RWPE2 (cell line): Measurements from ENCODE around the gene TIA1.

Experiments
- ATAC-seq: fragments of 200-7000 bp; cut with Tn5 transposase; 3 replicates; pipeline ENCODE4 v1.9.1; 2021; ENCODE audit warnings: low read depth
- DNase-seq: peaks from one replicate; pipeline ENCODE4 v3.0.0-alpha.2; 2020; ENCODE audit warnings: low spot score
- H3K27ac ChIP-seq: fragments of 450-650 bp; 2 replicates; pipeline ENCODE4 v1.5.1; 2017; ENCODE audit warnings: mild to moderate bottlenecking; ENCODE audit not compliant: poor library complexity, severe bottlenecking
- H3K27me3 ChIP-seq: fragments of 250-450 bp; sonication (Bioruptor Pico); 2 replicates; pipeline ENCODE4 v1.5.1; 2021; ENCODE audit warnings: mild to moderate bottlenecking, moderate library complexity; ENCODE audit not compliant: insufficient read depth, poor library complexity, severe bottlenecking
- H3K36me3 ChIP-seq: fragments of 250-450 bp; sonication (Bioruptor Pico); 2 replicates; pipeline ENCODE4 v1.5.1; 2020; ENCODE audit warnings: low read depth, mild to moderate bottlenecking, moderate library complexity
- H3K4me1 ChIP-seq: fragments of 250-450 bp; sonication (Bioruptor Pico); 2 replicates; pipeline ENCODE4 v1.5.1; 2021; ENCODE audit warnings: mild to moderate bottlenecking, moderate library complexity; ENCODE audit not compliant: insufficient read depth, poor library complexity, severe bottlenecking
- H3K4me3 ChIP-seq: fragments of 250-450 bp; sonication (Bioruptor Pico); 2 replicates; pipeline ENCODE4 v1.5.1; 2021; ENCODE audit warnings: mild to moderate bottlenecking, moderate library complexity; ENCODE audit not compliant: severe bottlenecking
- H3K9me3 ChIP-seq: fragments of 250-450 bp; sonication (Bioruptor Pico); 2 replicates; pipeline ENCODE4 v1.5.1; 2021; ENCODE audit warnings: mild to moderate bottlenecking, moderate library complexity; ENCODE audit not compliant: severe bottlenecking
- TF ChIP-seq, protein P1 (sequence below): fragments of 450-650 bp; IDR thresholded peaks from one replicate; pipeline ENCODE4 v1.5.1; 2017; ENCODE audit warnings: mild to moderate bottlenecking, moderate library complexity; ENCODE audit not compliant: poor library complexity, severe bottlenecking

The TIA1 gene

DNA sequence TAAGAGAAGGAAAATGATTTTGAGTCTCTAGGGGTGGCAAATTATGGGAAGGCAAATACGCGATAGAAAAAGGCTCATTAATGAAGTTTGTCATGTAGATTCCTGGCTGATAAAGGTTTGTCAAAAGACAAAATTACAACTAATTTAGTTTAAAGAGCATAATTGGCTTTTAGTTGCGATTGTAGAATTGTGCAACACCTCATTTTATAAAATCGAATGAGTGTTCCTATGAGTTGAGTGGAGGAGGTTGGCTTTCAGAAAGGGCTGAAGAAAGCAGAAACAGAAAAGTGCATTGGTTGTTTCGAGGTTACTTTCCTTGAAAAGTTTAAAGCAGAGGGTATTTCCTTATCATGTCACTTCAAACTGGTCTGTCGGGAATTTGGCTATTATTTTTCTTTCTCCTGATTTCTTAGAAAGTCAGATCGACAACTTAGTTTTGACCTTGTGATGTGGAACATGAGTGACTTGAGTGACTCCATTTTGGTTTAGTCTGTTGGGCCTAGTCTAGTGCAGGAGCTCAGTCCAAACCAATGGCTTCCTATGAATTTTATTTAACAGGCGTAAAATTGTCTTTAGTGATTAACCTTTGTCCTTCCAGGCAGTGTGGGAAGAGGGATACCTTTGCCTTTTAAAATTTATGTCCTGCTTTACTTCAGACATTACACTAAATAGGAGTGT is 7.3 kb upstream of the TIA1 start:
- no peaks in the 10 kb centered on the region for H3K9me3 ChIP-seq
- H3K36me3 ChIP-seq = peaks cover under 1% of the 10 kb centered on the region; the same call in 1 of the 2 replicates
- no peak overlapping the region for H3K27ac ChIP-seq
- ATAC-seq = no peak
- H3K27me3 ChIP-seq = no peaks in the 10 kb centered on the region
- no peaks in the 10 kb centered on the region for H3K4me1 ChIP-seq
- no peak overlapping the region for H3K4me3 ChIP-seq
- DNase-seq = no peak
- TF ChIP-seq, protein P1, sequence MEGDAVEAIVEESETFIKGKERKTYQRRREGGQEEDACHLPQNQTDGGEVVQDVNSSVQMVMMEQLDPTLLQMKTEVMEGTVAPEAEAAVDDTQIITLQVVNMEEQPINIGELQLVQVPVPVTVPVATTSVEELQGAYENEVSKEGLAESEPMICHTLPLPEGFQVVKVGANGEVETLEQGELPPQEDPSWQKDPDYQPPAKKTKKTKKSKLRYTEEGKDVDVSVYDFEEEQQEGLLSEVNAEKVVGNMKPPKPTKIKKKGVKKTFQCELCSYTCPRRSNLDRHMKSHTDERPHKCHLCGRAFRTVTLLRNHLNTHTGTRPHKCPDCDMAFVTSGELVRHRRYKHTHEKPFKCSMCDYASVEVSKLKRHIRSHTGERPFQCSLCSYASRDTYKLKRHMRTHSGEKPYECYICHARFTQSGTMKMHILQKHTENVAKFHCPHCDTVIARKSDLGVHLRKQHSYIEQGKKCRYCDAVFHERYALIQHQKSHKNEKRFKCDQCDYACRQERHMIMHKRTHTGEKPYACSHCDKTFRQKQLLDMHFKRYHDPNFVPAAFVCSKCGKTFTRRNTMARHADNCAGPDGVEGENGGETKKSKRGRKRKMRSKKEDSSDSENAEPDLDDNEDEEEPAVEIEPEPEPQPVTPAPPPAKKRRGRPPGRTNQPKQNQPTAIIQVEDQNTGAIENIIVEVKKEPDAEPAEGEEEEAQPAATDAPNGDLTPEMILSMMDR = no peak

DNA sequence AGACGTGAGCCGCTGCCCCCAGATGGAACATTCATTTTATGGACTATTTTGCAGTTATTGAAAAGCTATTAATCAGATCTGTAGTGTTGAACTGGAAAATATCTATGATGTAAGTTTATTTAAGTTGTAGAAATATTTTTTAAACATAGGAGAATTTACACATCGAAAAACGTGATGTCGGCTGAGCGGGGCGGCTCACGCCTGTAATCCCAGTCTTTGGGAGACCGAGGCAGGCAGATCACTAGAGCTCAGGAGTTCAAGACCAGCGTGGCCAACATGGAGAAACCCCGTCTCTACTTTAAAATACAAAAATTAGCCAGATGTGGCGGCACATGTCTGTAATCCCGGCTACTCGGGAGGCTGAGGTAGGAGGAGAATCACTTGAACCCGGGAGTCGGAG is 2.0 kb upstream of the TIA1 start:
- peaks cover 9% of the 10 kb centered on the region; the same call in 1 of the 2 replicates for H3K36me3 ChIP-seq
- H3K9me3 ChIP-seq = no peaks in the 10 kb centered on the region
- H3K4me3 ChIP-seq = no peak overlapping the region
- H3K27me3 ChIP-seq = no peaks in the 10 kb centered on the region
- peaks cover 7% of the 10 kb centered on the region for H3K4me1 ChIP-seq
- no peak for ATAC-seq
- H3K27ac ChIP-seq = no peak overlapping the region
- no peak for DNase-seq
- TF ChIP-seq, protein P1 = no peak

DNA sequence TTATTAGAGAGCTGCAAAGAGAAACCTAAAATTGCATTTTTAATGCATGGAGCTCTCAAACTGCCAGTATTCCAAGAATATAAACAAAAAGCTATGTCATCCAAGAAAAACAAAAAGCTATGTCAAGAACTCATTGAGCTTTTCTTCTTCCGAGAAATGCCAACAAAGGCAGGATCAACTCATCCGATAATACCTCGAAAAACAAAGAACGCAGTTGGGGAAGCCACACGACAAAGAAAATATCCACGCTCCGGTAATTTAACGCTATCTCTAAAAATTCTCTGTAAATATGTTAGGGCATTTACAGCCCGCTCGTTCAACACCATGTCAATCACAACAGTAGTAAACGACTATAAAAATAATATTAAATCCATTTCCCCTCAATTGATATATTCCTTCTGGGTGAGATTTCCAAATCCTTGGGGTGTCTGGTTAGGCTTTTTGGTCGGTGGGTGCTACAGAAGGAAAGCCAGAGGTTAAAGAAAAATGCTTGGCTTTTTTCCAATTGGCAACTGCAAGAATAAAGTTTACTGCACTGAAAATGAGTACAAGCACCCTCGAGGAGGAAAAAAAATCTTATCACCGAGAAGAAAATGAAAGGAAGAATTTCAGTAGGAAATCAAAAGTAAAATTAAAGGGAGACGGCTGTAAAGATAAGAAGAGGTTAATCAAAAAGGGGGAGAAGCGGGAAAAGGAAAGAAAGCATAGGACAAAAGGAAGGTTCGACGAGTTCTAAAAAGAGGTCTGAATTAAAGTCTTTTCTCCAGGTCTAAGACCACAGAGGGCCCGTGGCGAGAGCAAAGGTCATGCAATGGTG is 856 bp downstream of the TIA1 start:
- DNase-seq = no peak
- peaks cover 7% of the 10 kb centered on the region for H3K4me1 ChIP-seq
- no peaks in the 10 kb centered on the region for H3K9me3 ChIP-seq
- no peak for ATAC-seq
- H3K27me3 ChIP-seq = no peaks in the 10 kb centered on the region
- TF ChIP-seq, protein P1 = no peak
- H3K36me3 ChIP-seq = peaks cover 19% of the 10 kb centered on the region; the same call in 1 of the 2 replicates
- peak overlapping the region; percentile 89 for H3K27ac ChIP-seq
- H3K4me3 ChIP-seq = peak overlapping the region; percentile 90

DNA sequence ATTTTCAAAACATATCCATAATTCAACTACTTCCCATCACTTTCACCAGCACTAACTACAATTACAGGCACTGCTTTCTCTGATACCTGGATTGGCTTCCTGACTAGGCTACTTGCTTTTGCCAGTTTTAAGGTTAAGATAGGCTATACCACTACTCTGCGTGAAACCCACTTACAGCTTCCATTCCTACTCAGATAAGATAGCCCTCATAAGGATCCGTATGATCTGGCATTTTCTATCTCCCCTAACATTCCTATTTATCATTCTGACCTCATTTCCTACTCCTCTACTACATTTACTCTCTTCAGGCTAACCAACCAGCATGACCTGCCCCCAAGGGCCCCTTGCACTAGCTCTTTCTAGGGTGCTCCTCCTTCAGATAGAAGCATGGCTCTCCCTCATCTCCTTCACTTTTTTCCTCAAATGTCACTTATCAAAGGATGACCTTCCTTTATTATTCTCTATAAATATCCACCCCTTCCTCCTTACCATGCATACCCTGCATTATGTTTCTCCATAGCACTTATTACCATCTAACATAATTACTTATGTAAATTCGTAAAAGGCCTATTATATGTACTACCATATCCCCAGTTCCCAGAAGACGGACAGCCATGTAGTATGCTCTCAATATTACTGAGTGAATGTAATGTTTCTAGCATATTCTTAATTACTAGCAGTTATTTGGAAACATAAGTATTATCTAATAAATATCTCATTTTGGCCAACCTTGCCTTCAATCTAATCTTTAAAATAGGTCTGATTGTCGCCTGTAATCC is 4.4 kb downstream of the TIA1 start:
- Histone ChIP-seq H3K27me3 (no peaks in the 10 kb centered on the region), H3K36me3 (peaks cover 40% of the 10 kb centered on the region), H3K4me1 (peaks cover 7% of the 10 kb centered on the region), H3K9me3 (no peaks in the 10 kb centered on the region), H3K4me3 (no peak overlapping the region), H3K27ac (no peak overlapping the region)
- TF ChIP-seq, protein P1 = no peak
- ATAC-seq (no peak), DNase-seq (no peak)
